Measurements from ENCODE around the gene GALM.
"Not testable (repeated sequence)": the region's sequence is repeated elsewhere in the genome, so short reads cannot be mapped to it uniquely, and the experiment has no call there.

The GALM gene

DNA sequence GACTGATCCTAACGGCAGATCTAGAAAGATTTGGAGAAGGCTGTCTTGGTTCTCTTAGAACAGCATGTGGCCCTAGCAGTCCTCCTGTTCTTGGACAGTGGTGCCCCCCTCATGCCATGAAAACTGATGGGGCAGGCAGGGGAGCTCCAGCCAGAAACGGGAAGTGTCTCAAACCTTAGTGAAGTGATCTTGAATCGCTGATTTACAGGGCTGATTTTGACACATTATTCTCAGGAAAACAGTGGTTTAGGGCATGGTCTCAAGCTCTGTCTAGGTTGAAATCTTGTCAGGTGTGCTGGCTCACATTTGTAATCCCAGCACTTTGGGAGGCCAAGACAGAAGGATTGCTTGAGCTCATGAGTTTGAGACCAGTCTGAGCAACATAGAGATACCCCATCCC lies 47.4 kb downstream of the GALM start:
- no peak for DNase-seq

DNA sequence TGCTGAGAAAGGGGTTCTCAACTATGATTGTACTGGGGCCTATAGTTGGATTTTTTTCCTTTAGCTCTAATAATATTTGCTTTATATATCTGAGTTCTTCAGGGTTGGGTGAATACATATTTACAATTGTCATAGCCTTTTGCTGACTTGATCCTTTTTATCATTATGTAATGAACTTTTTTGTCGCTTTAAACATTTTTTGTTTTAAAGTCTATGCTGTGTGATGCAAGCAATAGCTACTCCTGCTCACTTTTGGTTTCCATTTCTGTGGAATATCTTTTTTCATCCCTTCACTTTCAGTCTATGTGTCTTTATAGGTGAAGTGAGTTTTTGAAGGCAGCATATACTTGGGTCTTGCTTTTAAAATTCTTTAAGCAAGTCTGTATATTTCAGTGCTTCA lies 49.0 kb downstream of the GALM start:
- not testable (repeated sequence) for DNase-seq

DNA sequence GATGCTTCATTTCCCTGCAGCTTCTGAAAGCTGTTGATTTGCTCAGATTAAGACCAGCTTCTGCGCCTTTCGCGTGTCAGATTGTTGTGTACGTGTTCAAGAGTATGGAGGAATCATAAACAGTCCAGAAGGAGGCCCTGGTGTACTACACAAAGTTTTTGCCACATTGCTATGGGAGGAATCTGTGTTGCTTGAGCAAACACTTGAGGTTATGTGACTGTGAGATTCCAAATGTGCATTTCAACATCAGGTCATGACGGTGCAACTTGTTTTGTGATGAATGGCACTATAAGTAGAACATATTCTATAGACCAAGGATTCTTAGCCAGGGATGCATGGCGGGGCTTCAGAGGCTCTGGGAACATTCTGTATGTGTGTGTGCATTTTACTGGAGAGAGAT lies 50.3 kb downstream of the GALM start:
- no peak for DNase-seq

DNA sequence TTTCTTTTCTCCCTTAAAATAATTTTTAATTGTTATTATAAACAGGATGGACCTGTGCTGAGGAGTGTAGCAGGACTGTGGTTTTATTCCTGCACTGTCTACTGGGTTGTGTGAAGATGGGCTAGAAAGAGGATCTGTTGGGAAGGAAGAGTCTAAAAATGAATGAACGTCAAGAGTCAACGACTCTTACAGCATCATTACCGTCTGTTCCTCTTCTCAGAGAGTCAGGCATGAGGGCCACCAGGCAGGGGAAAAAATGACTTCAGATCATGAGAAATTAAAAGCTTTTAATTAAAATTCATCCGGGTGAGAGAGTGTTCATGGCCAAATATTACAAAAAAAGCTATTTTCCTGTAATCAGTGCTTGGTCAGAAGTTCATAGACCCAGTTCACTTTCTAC lies 52.7 kb downstream of the GALM start:
- DNase-seq = no peak

DNA sequence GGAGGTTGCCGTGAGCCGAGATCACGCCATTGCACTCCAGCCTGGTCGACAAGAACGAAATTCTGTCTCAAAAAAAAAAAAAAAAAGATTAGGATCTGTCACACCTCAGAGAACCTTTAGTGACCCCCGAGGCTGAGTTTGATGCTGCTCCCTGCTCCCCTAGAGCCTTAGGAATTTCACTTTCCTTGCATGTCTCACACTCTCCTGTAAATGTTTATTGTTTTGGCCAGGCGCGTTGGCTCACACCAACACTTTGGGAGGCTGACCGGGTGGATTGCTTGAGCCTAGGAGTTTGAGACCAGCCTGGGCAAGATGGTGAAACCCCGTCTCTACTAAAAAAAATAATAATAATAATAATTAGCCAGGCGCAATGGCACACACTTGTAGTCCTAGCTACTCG lies 53.8 kb downstream of the GALM start:
- DNase-seq = no peak

DNA sequence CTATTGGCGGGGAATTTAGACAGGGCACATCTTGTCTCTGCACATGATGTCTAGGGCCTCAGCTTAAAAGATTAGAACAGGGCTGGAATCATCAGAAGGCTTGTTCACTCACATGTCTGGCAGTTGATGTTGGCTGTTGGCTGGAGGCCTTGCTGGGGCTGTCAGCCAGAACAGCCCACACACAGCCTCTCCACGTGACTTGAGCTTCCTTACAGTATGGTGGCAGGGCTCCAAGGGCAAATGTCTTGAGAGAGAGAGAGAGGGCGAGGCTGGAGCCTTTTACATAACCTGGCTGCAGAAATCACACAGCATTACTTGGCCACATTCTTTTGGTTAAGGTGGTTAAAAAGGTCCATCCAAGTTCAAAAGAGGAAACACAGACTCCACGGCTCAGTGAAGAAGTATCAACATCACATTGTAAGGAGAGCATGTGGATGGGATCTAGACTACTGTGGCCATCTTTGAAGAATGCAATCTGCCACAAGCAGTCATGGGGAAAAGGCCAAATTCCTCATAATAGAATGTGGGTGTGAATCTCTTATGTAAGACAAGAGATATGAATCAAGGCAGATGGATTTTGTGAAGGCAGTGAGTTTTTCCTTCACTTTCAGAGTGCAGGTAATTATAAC lies 54.8 kb downstream of the GALM start:
- no peak for DNase-seq

DNA sequence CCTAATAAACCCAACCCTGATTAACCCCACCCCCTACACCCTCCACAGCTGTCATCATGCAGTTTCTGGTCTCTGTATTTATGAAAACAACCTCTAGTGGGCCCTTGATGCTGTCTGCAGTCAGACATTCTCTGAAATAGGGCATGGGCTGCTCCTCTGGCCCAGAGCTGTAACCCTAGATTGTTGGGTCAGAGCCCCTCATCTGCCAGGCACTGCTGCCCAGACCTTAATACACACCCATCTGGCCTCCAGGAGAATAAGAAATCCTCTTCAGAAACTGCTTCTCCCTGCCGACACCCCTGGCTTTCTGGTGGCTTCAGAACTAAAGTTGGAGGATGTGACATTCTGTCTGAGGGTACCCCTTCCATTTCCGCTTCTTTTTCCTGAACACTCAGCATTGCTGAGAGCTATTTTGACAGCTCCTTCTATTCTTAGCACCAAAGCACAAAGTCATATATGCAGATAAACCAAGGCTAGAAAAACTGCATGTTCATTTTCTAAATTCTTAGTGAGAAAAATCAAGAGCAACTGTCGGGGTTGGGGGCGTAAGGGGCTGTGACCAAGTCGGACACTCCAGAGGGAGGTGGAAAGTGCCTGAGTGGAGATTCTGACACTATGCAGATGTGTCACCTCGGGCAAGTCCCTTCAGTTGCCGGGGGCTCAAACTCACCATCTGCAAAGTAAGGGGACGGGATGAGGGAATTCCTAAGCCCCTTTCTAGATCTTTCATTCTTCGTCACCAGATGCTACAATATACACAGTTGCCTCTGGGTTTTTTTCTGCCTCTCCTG lies 56.6 kb downstream of the GALM start:
- no peak for DNase-seq

DNA sequence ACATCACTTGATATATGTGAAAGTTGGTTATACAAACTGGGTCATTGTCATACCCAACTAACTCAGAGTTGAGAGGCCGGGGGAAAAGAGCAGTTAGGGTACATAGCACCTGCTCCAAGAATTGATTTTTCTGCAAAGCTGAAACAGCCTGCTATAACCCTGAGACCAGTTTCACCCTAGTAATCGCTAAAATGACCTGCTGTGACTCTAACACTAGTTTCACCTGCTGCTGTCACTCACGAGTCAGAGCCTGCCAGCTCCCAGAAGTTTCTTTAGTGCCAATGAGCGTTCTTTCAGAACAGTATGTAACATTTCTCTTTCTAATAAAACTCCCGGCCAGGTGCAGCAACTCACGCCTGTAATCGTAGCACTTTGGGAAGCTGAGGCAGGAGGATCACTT lies 57.3 kb downstream of the GALM start:
- DNase-seq = no peak

DNA sequence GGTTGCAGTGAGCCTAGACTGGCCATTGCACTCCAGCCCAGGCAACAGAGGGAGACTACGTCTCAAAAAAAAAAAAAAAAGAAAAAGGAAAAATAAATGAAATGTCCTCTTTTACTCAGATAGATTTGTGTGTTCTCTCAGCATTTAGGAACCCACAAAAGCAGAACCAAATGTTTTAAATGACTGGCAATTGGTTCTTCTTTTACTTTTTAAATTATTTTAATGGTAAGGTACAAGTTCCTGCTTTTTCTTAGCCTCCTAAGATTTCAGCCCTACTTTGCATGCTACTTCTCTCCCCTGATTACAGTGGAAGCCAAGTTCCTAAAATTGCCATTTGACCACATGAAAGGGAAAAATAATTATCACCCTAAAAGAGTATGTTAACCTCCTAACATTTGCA lies 61.7 kb downstream of the GALM start:
- no peak for DNase-seq

DNA sequence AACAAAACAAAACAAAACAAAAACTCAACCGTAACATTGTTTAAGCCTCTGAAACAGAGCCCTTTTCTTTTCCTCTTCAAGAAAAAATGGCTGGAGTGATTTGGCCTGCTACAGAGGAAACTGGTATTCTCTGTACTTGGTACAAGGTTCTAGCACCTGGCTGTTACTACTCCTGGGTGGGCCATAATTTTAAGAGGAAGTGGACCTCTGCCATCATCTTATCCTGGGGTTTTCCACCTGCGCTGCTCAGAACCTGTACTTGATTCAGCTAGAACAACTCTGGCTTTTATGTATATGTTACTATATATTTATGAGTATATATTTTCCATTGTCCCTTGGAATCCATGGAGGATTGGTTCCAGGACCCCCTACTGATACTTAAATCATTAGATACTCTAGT lies 62.8 kb downstream of the GALM start:
- DNase-seq = no peak

DNA sequence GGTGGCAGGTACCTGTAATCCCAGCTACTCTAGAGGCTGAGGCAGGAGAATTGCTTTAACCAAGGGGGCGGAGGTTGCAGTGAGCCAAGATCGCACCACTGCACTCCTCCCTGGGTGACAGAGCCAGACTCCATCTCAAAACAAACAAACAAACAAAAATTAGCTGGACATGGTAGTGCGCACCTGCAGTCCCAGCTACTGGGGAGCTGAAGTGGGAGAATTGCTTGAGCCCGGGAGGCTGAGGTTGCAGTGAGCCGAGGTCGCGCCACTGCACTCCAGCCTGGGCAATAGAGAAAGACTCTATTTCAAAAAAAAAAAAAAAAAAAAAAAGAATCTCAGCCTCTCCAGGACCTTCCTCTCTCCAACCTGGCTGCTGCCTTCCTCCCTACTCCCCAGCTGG lies 65.2 kb downstream of the GALM start:
- no peak for DNase-seq

DNA sequence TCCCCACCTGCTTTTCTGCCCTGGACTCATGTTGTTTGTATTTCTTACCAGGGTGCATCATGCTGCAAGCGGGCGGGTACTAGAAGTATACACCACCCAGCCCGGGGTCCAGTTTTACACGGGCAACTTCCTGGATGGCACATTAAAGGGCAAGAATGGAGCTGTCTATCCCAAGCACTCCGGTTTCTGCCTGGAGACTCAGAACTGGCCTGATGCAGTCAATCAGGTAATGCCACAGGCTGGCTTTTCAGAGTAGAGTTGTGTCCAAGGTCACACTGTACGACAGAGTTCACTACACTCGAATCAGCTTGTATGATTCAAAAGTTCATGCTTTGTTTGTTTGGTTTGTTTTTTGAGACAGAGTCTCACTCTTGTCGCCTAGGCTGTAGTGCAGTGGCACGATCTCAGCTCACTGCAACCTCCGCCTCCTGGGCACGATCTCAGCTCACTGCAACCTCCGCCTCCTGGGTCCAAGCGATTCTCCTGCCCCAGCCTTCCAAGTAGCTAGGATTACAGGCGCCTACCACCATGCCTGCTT lies 65.8 kb downstream of the GALM start:
- no peak for DNase-seq

DNA sequence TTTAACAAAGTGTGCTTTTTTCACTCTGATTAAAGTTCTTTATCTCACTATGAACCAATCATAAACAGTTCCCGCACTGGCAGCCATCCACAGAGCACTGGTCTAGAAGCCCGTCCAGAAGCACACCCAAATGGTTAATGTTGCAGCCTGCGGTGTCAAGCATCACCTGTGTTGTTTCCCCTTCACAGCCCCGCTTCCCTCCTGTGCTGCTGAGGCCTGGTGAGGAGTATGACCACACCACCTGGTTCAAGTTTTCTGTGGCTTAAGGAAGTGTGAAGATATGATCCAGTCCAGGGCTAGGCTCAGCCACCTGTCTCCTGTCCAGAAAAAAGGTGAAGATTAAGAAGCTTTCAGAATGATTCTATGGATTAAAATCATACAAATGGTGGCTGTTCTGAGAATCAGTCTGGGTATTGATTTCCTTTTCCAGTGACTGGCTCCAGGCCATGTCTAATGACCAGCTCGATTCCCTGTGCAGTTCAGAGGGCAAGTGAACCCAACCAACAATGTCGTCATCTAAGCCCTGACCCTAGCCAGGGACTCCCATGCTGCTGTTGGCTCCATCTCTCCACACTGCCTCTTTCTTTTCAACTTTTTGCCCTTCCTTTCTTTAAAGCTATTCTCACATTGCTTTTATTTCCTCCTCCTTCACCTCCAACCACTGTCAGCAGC lies 67.5 kb downstream of the GALM start:
- no peak for DNase-seq

DNA sequence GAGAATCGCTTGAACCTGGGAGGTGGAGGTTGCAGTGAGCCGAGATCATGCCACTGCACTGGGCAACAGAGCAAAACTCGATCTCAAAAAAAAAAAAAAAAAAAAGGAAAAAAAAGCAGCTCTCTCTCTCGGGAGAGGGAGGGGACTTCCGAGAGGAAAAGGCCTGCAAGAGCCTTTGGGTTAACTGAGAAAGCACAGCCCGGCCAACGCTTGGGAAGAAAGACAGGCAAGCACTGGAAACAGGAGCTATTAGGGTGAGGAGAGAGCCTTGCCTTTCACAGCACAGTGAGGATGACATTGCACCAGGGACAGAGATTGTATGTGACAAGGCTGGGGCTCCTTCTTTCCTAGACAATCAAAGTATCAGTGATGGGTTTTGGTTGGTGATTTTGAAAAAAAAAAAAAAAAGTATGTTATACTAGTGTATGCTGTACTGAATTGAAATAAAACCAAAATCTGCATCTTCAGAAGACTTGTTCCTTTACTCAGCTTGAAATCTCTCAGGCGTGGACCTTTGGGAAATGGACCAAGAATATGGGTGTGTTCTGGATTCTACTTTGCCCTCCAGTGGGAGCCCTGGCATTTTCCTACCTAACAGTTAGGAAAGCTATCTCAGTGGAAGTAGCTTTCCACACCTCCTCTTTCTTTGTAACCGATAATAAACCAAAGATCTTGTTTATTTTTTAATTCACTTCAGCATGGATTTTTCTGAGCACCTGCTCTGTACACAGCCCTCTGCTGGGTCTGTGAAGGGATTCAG lies 68.6 kb downstream of the GALM start:
- DNase-seq = no peak

DNA sequence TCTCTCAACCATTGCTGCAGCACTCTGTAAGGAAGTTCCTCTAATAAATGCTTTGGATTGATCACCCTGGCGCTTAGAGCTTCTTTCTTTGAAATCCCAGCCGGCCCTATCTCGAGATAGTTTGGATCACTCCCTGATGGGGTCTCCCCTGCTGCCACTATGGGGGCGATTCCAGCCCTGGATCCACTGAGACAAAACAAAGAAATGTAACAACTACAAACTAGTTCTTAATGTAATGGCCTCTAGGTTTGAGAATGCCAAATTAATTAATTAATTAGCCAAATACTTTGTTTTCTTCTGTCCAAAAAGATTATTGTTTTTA lies 70.0 kb downstream of the GALM start:
- DNase-seq = no peak

DNA sequence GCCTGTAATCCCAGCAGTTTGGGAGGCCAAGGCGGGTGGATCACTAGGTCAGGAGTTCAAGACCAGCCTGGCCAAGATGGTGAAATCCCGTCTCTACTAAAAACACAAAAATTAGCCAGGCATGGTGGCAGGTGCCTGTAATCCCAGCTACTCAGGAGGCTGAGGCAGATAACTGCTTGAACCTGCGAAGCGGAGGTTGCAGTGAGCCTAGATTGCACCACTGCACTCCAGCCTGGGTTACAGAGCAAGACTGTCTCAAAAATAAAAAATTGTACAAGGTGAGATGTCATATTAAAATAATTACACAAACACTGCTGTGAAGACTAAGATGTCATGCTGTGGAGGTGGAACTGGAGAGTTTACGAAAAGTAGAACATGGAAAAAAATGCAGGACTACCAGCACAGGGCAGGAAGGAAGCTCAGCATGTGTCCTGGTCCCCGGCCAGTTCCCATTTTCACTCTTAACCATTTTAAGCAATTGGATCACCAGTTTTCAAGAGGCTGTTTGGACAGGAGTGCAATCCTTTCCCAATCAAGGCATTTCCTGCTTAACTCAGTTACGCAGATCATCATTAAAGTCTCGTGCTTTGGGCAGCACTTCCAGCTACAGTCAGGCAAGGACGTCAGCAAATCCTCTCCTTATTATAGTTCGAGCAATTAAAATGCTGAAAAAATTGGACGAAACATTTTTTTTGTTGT lies 71.2 kb downstream of the GALM start:
- not testable (repeated sequence) for DNase-seq

DNA sequence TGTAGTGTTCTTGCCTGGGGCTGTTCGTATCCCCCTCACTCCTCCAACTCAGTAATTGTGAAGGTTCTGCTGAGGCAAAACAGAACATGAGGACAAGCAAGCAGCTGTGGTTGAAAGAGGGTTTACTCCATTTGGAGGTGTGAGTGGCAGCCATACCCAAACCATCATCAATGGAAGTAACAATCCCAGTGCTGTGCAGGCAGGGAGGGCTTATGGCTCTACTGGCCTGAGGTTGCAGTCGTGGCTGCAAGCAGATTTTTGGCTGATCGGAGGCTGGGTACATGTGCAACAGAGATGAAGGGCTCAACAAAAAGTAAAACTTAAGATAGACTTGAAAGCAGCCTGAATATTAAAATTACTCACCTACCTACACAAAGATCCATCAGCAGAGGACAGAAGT lies 72.0 kb downstream of the GALM start:
- DNase-seq = no peak

DNA sequence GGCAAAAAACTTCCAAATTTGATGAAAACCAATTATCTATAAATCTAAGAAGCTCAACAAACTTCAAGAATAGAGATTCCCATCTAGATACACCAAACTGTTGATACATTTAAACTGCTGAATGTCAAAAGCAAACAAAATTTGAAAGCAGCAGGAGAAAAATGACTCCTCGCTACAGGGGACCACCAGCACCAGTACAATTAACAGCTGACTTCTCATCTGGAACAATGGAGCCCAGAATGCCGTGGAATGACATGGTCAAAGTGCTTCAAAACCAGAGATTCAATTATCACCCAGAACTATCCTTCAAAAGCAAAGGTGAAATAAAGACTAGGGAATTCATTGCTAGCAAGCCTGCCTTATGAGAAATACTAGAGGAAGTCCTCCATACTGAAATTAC lies 73.6 kb downstream of the GALM start:
- DNase-seq = no peak

DNA sequence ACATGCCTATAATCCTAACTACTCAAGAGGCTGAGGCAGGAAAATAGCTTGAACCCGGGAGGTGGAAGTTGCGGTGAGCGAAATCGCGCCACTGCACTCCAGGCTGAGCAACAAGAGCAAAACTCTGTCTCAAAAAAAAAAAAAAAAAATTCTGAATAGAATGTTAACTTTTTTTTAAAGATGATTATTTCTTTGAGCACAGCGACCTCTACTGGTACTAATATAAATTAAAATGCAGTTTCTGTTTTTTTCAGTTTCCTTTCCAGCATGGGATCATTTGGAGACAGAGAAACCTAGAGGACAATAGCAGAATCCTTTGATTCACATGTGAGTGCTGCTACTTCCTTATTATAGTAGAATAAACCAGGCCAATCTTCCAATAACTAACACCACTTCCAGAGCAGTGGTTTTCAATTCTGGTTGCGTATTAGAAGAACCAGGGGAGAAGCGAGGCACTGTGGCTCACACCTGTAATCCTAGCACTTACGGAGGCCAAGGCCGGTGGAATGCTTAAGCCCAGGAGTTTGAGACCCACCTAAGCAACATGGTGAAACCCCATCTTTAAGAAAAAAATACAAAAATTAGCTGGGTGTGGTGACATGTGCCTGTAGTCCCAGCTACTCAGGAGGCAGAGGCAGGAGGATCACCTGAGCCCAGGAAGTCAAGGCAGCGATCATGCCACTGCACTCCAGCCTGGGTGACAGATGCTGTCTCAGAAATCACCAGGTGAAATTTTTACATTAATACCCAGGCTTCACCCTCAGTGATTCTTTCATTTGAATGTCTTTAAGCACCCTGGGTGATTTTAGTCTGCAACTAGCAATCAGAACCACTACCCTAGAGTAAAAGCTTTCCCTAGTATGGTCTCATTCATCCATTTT lies 75.2 kb downstream of the GALM start:
- no peak for DNase-seq

DNA sequence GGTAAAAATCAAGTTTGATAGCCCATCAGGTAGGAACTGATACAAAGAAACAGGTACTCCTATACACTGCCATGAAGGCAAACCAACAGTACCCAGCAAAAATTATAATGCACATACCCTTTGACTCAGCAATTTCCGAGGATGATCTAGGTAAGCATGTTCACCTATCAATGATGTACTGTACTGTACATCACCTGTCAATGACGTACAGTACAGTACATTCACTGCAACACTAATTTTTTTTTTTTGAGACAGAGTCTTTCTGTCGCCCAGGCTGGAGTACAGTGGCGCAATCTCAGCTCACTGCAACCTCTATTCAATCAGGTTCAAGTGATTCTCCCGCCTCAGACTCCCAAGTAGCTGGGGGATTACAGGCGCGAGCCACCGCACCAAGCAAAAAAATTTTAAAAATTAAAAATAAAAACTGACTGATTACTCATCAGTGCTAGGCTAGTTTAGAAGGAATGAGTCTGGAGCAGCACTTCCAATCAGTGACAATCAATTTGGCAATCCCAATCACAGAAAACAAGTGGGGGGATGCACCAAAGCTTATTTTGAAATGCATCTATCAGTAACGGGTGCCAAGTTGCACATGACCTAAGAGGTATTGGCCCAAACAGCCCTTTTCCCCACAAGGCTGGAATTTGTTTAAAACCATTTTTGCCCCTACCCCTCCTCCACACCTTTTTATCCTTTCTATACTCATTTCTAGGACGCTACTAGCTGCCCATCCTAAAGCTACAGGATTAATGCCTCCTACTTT lies 77.1 kb downstream of the GALM start:
- DNase-seq = no peak

Measured in NCI-H1417 treated with DMSO at 0.1 percent for 48 hours (cell line).